ENCODE results near the gene PGP. TPM values are rescaled to one million over a fixed set of nuclear protein-coding genes. Genes with fewer than 3 reads are reported as not detected.

Gene PGP
- total RNA-seq, 1 experiment from 2014 or later, result 36.2 TPM

DNA sequence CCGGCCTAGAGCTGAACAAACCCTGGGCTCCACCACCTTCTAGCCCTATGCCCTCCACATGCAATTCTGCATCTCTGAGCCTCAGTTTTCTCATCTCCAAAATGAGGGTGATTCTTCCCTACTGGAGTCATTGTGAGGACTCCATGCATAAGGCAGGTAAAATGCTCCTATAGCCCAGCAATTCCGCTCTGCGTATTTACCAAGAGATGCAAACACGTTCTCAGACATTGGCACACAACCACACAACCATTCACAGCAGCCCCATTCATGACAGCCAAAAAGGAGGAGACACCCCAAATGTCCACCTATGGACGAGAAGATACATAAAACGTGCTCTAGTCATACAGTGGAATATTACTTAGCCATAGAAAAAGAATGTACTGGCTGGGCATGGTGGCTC lies 14.3 kb downstream of the PGP start:
- peaks cover 15% of the 10 kb centered on the region for H3K36me3 Mint-ChIP-seq (ENCODE audit: insufficient read depth, unreplicated experiment)
- no peaks in the 10 kb centered on the region for H3K9me3 Mint-ChIP-seq (ENCODE audit: unreplicated experiment)
- intact Hi-C loops (cut with micrococcal nuclease; ENCODE audit: unreplicated experiment), result no loop called here
- no peaks in the 10 kb centered on the region for H3K9me3 ChIP-seq
- peaks cover 4% of the 10 kb centered on the region for H3K4me1 ChIP-seq
- H3K4me3 ChIP-seq (ENCODE audit: low read depth, low read length), result no peak overlapping the region
- BruUV-seq (replicated peaks), result no TSS peak
- H3K4me3 Mint-ChIP-seq (ENCODE audit: unreplicated experiment), result no peak overlapping the region
- H3K27ac Mint-ChIP-seq (ENCODE audit: unreplicated experiment), result no peak overlapping the region
- no peaks in the 10 kb centered on the region for H3K36me3 ChIP-seq (ENCODE audit: control insufficient read depth, insufficient read depth, low read length)
- ChIA-PET POLR2A (no interaction called here), CTCF (no interaction called here)
- H3K4me1 Mint-ChIP-seq (ENCODE audit: low read depth, unreplicated experiment), result peaks cover 7% of the 10 kb centered on the region
- no peaks in the 10 kb centered on the region for H3K27me3 ChIP-seq (replicated peaks; ENCODE audit: control insufficient read depth, insufficient read depth, low read length)
- TF ChIP-seq, protein P1, sequence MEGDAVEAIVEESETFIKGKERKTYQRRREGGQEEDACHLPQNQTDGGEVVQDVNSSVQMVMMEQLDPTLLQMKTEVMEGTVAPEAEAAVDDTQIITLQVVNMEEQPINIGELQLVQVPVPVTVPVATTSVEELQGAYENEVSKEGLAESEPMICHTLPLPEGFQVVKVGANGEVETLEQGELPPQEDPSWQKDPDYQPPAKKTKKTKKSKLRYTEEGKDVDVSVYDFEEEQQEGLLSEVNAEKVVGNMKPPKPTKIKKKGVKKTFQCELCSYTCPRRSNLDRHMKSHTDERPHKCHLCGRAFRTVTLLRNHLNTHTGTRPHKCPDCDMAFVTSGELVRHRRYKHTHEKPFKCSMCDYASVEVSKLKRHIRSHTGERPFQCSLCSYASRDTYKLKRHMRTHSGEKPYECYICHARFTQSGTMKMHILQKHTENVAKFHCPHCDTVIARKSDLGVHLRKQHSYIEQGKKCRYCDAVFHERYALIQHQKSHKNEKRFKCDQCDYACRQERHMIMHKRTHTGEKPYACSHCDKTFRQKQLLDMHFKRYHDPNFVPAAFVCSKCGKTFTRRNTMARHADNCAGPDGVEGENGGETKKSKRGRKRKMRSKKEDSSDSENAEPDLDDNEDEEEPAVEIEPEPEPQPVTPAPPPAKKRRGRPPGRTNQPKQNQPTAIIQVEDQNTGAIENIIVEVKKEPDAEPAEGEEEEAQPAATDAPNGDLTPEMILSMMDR (IDR thresholded peaks at IDR 0.05; ENCODE audit: insufficient read depth in 1 of 2, low read depth in 1 of 2, low read length in 1 of 2, severe bottlenecking in 1 of 2, unreplicated experiment in 1 of 2), result no peak
- no peaks in the 10 kb centered on the region for H3K27me3 Mint-ChIP-seq (ENCODE audit: insufficient read depth, unreplicated experiment)
- no peak for DNase-seq

DNA sequence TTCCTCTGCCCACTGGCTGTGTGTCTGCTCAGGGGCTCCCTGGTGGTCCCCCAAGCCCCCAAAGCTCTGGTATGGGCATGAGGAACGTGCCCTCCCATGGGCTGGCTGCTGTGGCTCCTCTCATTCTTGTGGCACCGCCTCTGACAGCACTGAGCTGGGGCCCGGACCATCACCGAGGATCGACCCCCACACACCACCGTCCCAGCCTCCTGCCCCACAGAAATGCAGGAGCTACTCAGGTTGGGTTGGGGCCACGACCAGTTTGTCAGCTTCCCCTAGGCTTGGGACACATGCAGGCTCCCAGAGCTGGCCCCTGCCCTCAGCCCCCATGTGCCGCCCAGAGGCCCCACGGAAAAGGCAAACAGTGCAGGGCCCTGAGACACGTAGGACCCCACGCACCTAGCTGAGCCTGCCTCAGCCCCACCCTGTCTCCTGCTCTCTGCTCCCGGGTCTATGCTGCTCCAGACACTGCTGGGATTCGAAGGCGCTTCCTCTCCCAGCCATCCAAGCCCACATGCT lies 15.0 kb downstream of the PGP start:
- Histone ChIP-seq H3K27me3 (replicated peaks; ENCODE audit: control insufficient read depth, insufficient read depth, low read length) (no peaks in the 10 kb centered on the region), H3K4me3 (ENCODE audit: low read depth, low read length) (no peak overlapping the region), H3K36me3 (ENCODE audit: control insufficient read depth, insufficient read depth, low read length) (no peaks in the 10 kb centered on the region), H3K9me3 (no peaks in the 10 kb centered on the region), H3K4me1 (peaks cover 9% of the 10 kb centered on the region)
- intact Hi-C loops (cut with micrococcal nuclease; ENCODE audit: unreplicated experiment), result no loop called here
- Mint-ChIP-seq H3K4me3 (ENCODE audit: unreplicated experiment) (no peak overlapping the region), H3K9me3 (ENCODE audit: unreplicated experiment) (no peaks in the 10 kb centered on the region), H3K27me3 (ENCODE audit: insufficient read depth, unreplicated experiment) (no peaks in the 10 kb centered on the region), H3K36me3 (ENCODE audit: insufficient read depth, unreplicated experiment) (peaks cover 13% of the 10 kb centered on the region), H3K4me1 (ENCODE audit: low read depth, unreplicated experiment) (peaks cover 5% of the 10 kb centered on the region), H3K27ac (ENCODE audit: unreplicated experiment) (no peak overlapping the region)
- ChIA-PET POLR2A (no interaction called here), CTCF (interaction anchor here (0.7 kb wide), 1 partner anchor 652 kb away, joined by 3 read pairs; no protein-coding TSS in a partner anchor)
- no TSS peak for BruUV-seq (replicated peaks)
- TF ChIP-seq, protein P1 (IDR thresholded peaks at IDR 0.05; ENCODE audit: insufficient read depth in 1 of 2, low read depth in 1 of 2, low read length in 1 of 2, severe bottlenecking in 1 of 2, unreplicated experiment in 1 of 2), result no peak
- DNase-seq, result no peak

DNA sequence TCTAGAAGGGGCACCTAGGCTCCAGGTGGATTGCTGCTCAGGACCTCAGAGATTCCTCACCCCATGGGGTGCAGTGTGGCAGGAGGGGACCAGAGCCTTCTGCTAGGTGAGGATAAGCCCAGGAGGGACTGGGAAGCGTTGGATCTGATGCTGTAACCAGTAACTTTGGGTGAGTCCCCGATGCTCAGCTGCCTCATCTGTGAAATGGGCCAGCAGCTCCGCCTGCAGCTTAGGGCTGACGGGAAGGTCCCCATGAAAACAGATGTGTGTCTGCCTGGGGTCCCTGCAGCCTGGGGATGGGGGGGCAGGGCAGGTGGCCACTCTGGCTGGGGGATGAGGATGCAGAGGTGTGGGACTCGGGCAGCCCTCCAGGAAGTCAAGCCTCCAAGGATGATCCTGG lies 15.5 kb downstream of the PGP start:
- DNase-seq, result no peak
- CTCF ChIA-PET, result interaction anchor here (0.7 kb wide), 1 partner anchor 653 kb away, joined by 3 read pairs; no protein-coding TSS in a partner anchor
- Histone ChIP-seq H3K9me3 (no peaks in the 10 kb centered on the region), H3K4me3 (ENCODE audit: low read depth, low read length) (no peak overlapping the region), H3K4me1 (peaks cover 9% of the 10 kb centered on the region), H3K27me3 (replicated peaks; ENCODE audit: control insufficient read depth, insufficient read depth, low read length) (no peaks in the 10 kb centered on the region), H3K36me3 (ENCODE audit: control insufficient read depth, insufficient read depth, low read length) (no peaks in the 10 kb centered on the region)
- Mint-ChIP-seq H3K4me1 (ENCODE audit: low read depth, unreplicated experiment) (no peaks in the 10 kb centered on the region), H3K27ac (ENCODE audit: unreplicated experiment) (no peak overlapping the region), H3K4me3 (ENCODE audit: unreplicated experiment) (no peak overlapping the region), H3K9me3 (ENCODE audit: unreplicated experiment) (no peaks in the 10 kb centered on the region), H3K36me3 (ENCODE audit: insufficient read depth, unreplicated experiment) (peaks cover 7% of the 10 kb centered on the region), H3K27me3 (ENCODE audit: insufficient read depth, unreplicated experiment) (no peaks in the 10 kb centered on the region)
- BruUV-seq (replicated peaks), result no TSS peak
- TF ChIP-seq, protein P1 (IDR thresholded peaks at IDR 0.05; ENCODE audit: insufficient read depth in 1 of 2, low read depth in 1 of 2, low read length in 1 of 2, severe bottlenecking in 1 of 2, unreplicated experiment in 1 of 2), result no peak
- POLR2A ChIA-PET, result no interaction called here
- intact Hi-C loops (cut with micrococcal nuclease; ENCODE audit: unreplicated experiment), result no loop called here
